GM21360 (cell line): Measurements from ENCODE around the gene SH3GL2.

Experiments used
- ATAC-seq: cut with Tn5 transposase; IDR thresholded peaks from one replicate; pipeline ENCODE4 v1.9.1; 2021; ENCODE audit warnings: mild to moderate bottlenecking, moderate library complexity; ENCODE audit not compliant: unreplicated experiment

SH3GL2 gene

GRCh38 chr9:17802249-17802857 is 223.5 kb downstream of the SH3GL2 start:
- ATAC-seq: no peak

GRCh38 chr9:17807613-17808282 is 228.9 kb downstream of the SH3GL2 start:
- no peak for ATAC-seq

- no peak for ATAC-seq
Observed at GRCh38 chr9:17810317-17810716, 231.5 kb downstream of the SH3GL2 start.

GRCh38 chr9:17810728-17811571 is 232.1 kb downstream of the SH3GL2 start:
- ATAC-seq: no peak

GRCh38 chr9:17813798-17814197 is 234.9 kb downstream of the SH3GL2 start:
- no peak for ATAC-seq

- no peak for ATAC-seq
Observed at GRCh38 chr9:17816431-17817027, 237.7 kb downstream of the SH3GL2 start.

- ATAC-seq: no peak
Observed at GRCh38 chr9:17824191-17824590, 245.3 kb downstream of the SH3GL2 start.

- no peak for ATAC-seq
Observed at GRCh38 chr9:17824616-17825264, 245.9 kb downstream of the SH3GL2 start.

- no peak for ATAC-seq
Observed at GRCh38 chr9:17825265-17825659, 246.4 kb downstream of the SH3GL2 start.

GRCh38 chr9:17829064-17829463 is 250.2 kb downstream of the SH3GL2 start:
- ATAC-seq: no peak

- ATAC-seq: no peak
Observed at GRCh38 chr9:17829812-17830385, 251.0 kb downstream of the SH3GL2 start.

GRCh38 chr9:17832812-17833211 is 253.9 kb downstream of the SH3GL2 start:
- no peak for ATAC-seq

- no peak for ATAC-seq
Observed at GRCh38 chr9:17833846-17834245, 255.0 kb downstream of the SH3GL2 start.

- no peak for ATAC-seq
Observed at GRCh38 chr9:17837965-17838364, 259.1 kb downstream of the SH3GL2 start.

GRCh38 chr9:17839776-17840175 is 260.9 kb downstream of the SH3GL2 start:
- ATAC-seq: no peak

- ATAC-seq: no peak
Observed at GRCh38 chr9:17843236-17843635, 264.4 kb downstream of the SH3GL2 start.
